GM18861 (cell line): ENCODE results near the gene EFNA5.

Experiments used
- ATAC-seq: cut with Tn5 transposase; IDR thresholded peaks from one replicate; pipeline ENCODE4 v1.9.1; 2021; ENCODE audit not compliant: unreplicated experiment

EFNA5 gene

GRCh38 chr5:107402434-107403227, 268.1 kb downstream of the EFNA5 start:
- no peak for ATAC-seq

- ATAC-seq = no peak
Measured at GRCh38 chr5:107401470-107402122, 269.1 kb downstream of the EFNA5 start.

- ATAC-seq = no peak
Measured at GRCh38 chr5:107400328-107400727, 270.4 kb downstream of the EFNA5 start.

GRCh38 chr5:107398703-107399102, 272.0 kb downstream of the EFNA5 start:
- no peak for ATAC-seq

GRCh38 chr5:107396351-107396690, 274.4 kb downstream of the EFNA5 start:
- ATAC-seq = no peak

- peak; percentile 84 for ATAC-seq
Measured at GRCh38 chr5:107395632-107396350, 274.9 kb downstream of the EFNA5 start.

GRCh38 chr5:107393851-107394250, 276.9 kb downstream of the EFNA5 start:
- ATAC-seq = no peak

GRCh38 chr5:107391787-107392186, 278.9 kb downstream of the EFNA5 start:
- no peak for ATAC-seq

GRCh38 chr5:107389775-107390148, 281.0 kb downstream of the EFNA5 start:
- ATAC-seq = no peak

GRCh38 chr5:107389130-107389774, 281.5 kb downstream of the EFNA5 start:
- ATAC-seq = peak; percentile 89

GRCh38 chr5:107388141-107388861, 282.4 kb downstream of the EFNA5 start:
- ATAC-seq = peak; percentile 42

- ATAC-seq = no peak
Measured at GRCh38 chr5:107387526-107388140, 283.1 kb downstream of the EFNA5 start.

GRCh38 chr5:107385708-107386107, 285.0 kb downstream of the EFNA5 start:
- no peak for ATAC-seq

- ATAC-seq = no peak
Measured at GRCh38 chr5:107384256-107384655, 286.5 kb downstream of the EFNA5 start.

- no peak for ATAC-seq
Measured at GRCh38 chr5:107383414-107383813, 287.3 kb downstream of the EFNA5 start.

- ATAC-seq = no peak
Measured at GRCh38 chr5:107381189-107381856, 289.4 kb downstream of the EFNA5 start.

GRCh38 chr5:107380654-107381053, 290.1 kb downstream of the EFNA5 start:
- no peak for ATAC-seq

GRCh38 chr5:107378218-107378899, 292.4 kb downstream of the EFNA5 start:
- peak; percentile 61 for ATAC-seq

- ATAC-seq = no peak
Measured at GRCh38 chr5:107377277-107377609, 293.5 kb downstream of the EFNA5 start.
